GM12873 (cell line): ENCODE results near the gene RRBP1.

ENCODE experiments used
- CTCF ChIP-seq: IDR thresholded peaks from 2 replicates; pipeline ENCODE4 v1.5.1; 2012; ENCODE audit warnings: low read depth, mild to moderate bottlenecking, moderate library complexity, low read length, control low read depth; ENCODE audit not compliant: insufficient read depth; ENCODE audit errors: missing control alignments

RRBP1 gene

GRCh38 chr20:17666481-17666880, 15.6 kb downstream of the RRBP1 start:
- TF ChIP-seq CTCF: no peak

GRCh38 chr20:17665756-17666155, 16.3 kb downstream of the RRBP1 start:
- TF ChIP-seq CTCF: no peak

GRCh38 chr20:17664025-17664633, 17.9 kb downstream of the RRBP1 start:
- TF ChIP-seq CTCF: no peak

- no peak for TF ChIP-seq CTCF
Measured at GRCh38 chr20:17663486-17663885, 18.6 kb downstream of the RRBP1 start.

GRCh38 chr20:17663040-17663399, 19.0 kb downstream of the RRBP1 start:
- TF ChIP-seq CTCF: no peak

- TF ChIP-seq CTCF: no peak
Measured at GRCh38 chr20:17662333-17663039, 19.6 kb downstream of the RRBP1 start.

GRCh38 chr20:17661121-17661744, 20.8 kb downstream of the RRBP1 start:
- no peak for TF ChIP-seq CTCF
